HUES48 (cell line): ENCODE results near the gene GSTA2.
"Not testable (repeated sequence)": the region's sequence is repeated elsewhere in the genome, so short reads cannot be mapped to it uniquely, and the experiment has no call there.

ENCODE experiments used
- H3K27ac ChIP-seq: one replicate; pipeline ENCODE4 v1.7.0; 2013; ENCODE audit warnings: low read depth, low read length, inconsistent platforms
- H3K27me3 ChIP-seq: 2 replicates; pipeline ENCODE4 v1.6.1; 2013; ENCODE audit warnings: mild to moderate bottlenecking, low read length; ENCODE audit not compliant: control insufficient read depth, insufficient read depth
- H3K36me3 ChIP-seq: 2 replicates; pipeline ENCODE4 v1.6.1; 2013; ENCODE audit warnings: low read length; ENCODE audit not compliant: control insufficient read depth, insufficient read depth
- H3K4me1 ChIP-seq: 2 replicates; pipeline ENCODE4 v1.6.1; 2013; ENCODE audit warnings: mild to moderate bottlenecking, low read length; ENCODE audit not compliant: control insufficient read depth, insufficient read depth
- H3K4me3 ChIP-seq: 2 replicates; pipeline ENCODE4 v1.5.1; 2013; ENCODE audit warnings: mild to moderate bottlenecking, low read depth, low read length
- H3K9ac ChIP-seq: 2 replicates; pipeline ENCODE4 v1.6.1; 2013; ENCODE audit warnings: mild to moderate bottlenecking, low read depth, low read length, moderate library complexity
- H3K9me3 ChIP-seq: 2 replicates; pipeline ENCODE4 v1.6.1; 2013; ENCODE audit warnings: low read length; ENCODE audit not compliant: control insufficient read depth, insufficient read depth

The GSTA2 gene

GRCh38 chr6:52704781-52705502 lies 58.3 kb downstream of the GSTA2 start:
- H3K27ac ChIP-seq, H3K36me3 ChIP-seq, H3K9ac ChIP-seq, H3K4me1 ChIP-seq, H3K4me3 ChIP-seq, H3K9me3 ChIP-seq, H3K27me3 ChIP-seq: not testable (repeated sequence)

GRCh38 chr6:52704060-52704459 lies 59.2 kb downstream of the GSTA2 start:
- Histone ChIP-seq H3K9me3 (peaks cover 9% of the 10 kb centered on the region; the same call in 1 of the 2 replicates), H3K27ac (no peak overlapping the region), H3K9ac (no peak overlapping the region), H3K4me3 (no peak overlapping the region), H3K27me3 (no peaks in the 10 kb centered on the region), H3K36me3 (no peaks in the 10 kb centered on the region), H3K4me1 (no peaks in the 10 kb centered on the region)
